Adrenal gland (tissue), 12 donors: ENCODE data around the gene PKIB. TPM values are rescaled to one million over a fixed set of nuclear protein-coding genes. Genes with fewer than 3 reads are reported as not detected.

Source experiments
- DNase-seq, 7 donors: peaks; one replicate each; pipeline ENCODE4 v3.0.0-alpha.2; 2019 to 2020
- H3K27ac ChIP-seq, 5 donors: fragments of 200-600 bp; sonication (generic) in 4 of 5; 1 replicate in 3 of 5; 2 replicates in 2 of 5; pipeline versions ENCODE4 v1.5.1 to v1.8.0; 2016 to 2020; ENCODE audit warnings: mild to moderate bottlenecking in 1 of 5
- H3K27me3 ChIP-seq: fragments of 200-600 bp; 2 replicates; pipeline ENCODE4 v1.8.0; 2021
- H3K36me3 ChIP-seq, 2 donors: fragments of 200-600 bp; replicated peaks in 1 of 2; 1 replicate in 1 of 2; 2 replicates in 1 of 2; pipeline versions ENCODE4 v1.5.1 to v1.8.0; 2018 to 2022
- H3K4me1 ChIP-seq, 2 donors: fragments of 200-600 bp; replicated peaks in 1 of 2; 1 replicate in 1 of 2; 2 replicates in 1 of 2; pipeline versions ENCODE4 v1.5.1 to v1.8.0; 2018 to 2021
- H3K4me3 ChIP-seq, 4 donors: fragments of 200-600 bp; sonication (generic) in 3 of 4; one replicate each; pipeline ENCODE4 v1.5.1; 2016 to 2018
- H3K9me3 ChIP-seq, 3 donors: fragments of 200-600 bp; sonication (generic) in 1 of 3; replicated peaks in 1 of 3; 1 replicate in 2 of 3; 2 replicates in 1 of 3; pipeline versions ENCODE4 v1.5.1 to v1.8.0; 2016 to 2021
- POLR2A ChIP-seq, 2 donors: fragments of 450-650 bp; IDR thresholded peaks; one replicate each; pipeline ENCODE4 v1.6.1; 2017; ENCODE audit warnings: antibody characterized with exemption in 2 of 2, mild to moderate bottlenecking in 2 of 2, moderate library complexity in 1 of 2
- WGBS, 4 donors: extraction: QIAGEN DNeasy Blood & Tissue Kit in 2 of 4; methylation state at CpG; one replicate each; pipeline versions ENCODE4 v1.1.5 to v1.1.7; 2013 to 2017; 5-methylcytosine and 5-hydroxymethylcytosine counted together
- intact Hi-C, 2 donors: fragments of 100-400 bp; cut with DNase I; formaldehyde crosslinking; loops; one replicate each; pipeline versions ENCODE4 v1.14.1 to v1.15.0; 2022 to 2023
- polyA plus RNA-seq, 3 donors: library from polyadenylated mRNA; stranded (reverse); fragments of 200-250 nt in 2 of 3; fragments of 350-450 nt in 1 of 3; fragmentation: Illumina TruSeq in 1 of 3; extraction: RNeasy Lipid Tissue Mini Kit (QIAGEN cat#74804) in 1 of 3; gene quantifications; one replicate each; pipeline ENCODE4 v1.2.3, GENCODE V29; 2013 to 2014
- total RNA-seq, 9 donors: library from RNA; depleted of rRNA in 4 of 9; stranded (reverse); fragments of >200 nt in 4 of 9; fragments of 120-200 nt in 1 of 9; fragmentation: NEBNext Ultra II Directional in 1 of 9; extraction: Animal tissue kit (Norgen Biotek cat#: 25700) in 1 of 9; gene quantifications; one replicate each; pipeline versions ENCODE4 v1.1.0 to v1.2.4, GENCODE V29; 2013 to 2023
- TF ChIP-seq, protein P1 (sequence below), 6 experiments: fragments of 450-650 bp in 4 of 6; fragments of 200-600 bp in 2 of 6; sonication (generic) in 1 of 6; IDR thresholded peaks; 1 replicate in 5 of 6; 2 replicates in 1 of 6; pipeline versions ENCODE4 v1.5.1 to v1.8.0; 2016 to 2021; ENCODE audit warnings: antibody characterized with exemption in 6 of 6, mild to moderate bottlenecking in 2 of 6, moderate library complexity in 1 of 6
- donor health status: healthy with polysubstance abuse.
- donor health status: Bipolar disorder and iron deficiency.
- donor health status: DM: yes; HTN: yes; CAD: no.
- donor health status: DM: no; HTN: no; CAD: no.
- donor health status: DM: no; HTN: no; CAD: no.
- donor health status: DM: yes; HTN: yes; CAD: no.

Gene PKIB
- total and polyA plus RNA-seq, 12 donors = 0.48 to 6.2 (median 2.5) TPM

DNA sequence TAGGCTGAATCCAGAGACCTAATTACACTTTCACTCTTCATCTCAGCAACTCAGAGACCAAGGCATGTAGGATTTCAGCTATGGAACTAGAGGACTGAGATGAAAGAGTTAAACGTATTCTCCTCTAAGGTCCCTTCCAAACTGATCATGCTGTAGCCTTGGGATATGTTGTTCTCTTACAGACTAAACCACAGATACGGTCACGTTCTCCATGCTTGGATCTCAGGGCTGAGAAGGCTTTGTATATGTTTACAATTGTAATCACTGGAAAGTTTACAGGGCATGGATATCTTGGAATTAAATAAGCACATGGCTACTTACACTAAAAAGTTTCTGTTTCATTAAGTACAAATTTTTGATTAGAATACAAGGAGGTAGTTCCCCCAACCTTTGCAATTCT, 50.1 kb downstream of the PKIB start:
- DNase-seq = no peak
- H3K4me3 ChIP-seq = no peak overlapping the region
- H3K9me3 ChIP-seq = no peaks in the 10 kb centered on the region
- H3K27me3 ChIP-seq = no peaks in the 10 kb centered on the region
- TF ChIP-seq POLR2A (IDR thresholded peaks at IDR 0.05) = no peak
- TF ChIP-seq, protein P1, sequence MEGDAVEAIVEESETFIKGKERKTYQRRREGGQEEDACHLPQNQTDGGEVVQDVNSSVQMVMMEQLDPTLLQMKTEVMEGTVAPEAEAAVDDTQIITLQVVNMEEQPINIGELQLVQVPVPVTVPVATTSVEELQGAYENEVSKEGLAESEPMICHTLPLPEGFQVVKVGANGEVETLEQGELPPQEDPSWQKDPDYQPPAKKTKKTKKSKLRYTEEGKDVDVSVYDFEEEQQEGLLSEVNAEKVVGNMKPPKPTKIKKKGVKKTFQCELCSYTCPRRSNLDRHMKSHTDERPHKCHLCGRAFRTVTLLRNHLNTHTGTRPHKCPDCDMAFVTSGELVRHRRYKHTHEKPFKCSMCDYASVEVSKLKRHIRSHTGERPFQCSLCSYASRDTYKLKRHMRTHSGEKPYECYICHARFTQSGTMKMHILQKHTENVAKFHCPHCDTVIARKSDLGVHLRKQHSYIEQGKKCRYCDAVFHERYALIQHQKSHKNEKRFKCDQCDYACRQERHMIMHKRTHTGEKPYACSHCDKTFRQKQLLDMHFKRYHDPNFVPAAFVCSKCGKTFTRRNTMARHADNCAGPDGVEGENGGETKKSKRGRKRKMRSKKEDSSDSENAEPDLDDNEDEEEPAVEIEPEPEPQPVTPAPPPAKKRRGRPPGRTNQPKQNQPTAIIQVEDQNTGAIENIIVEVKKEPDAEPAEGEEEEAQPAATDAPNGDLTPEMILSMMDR (IDR thresholded peaks at IDR 0.05) = no peak
- intact Hi-C loops = no loop called here
- WGBS, 4 donors = 50 to 61% (median 59%) methylated on average over 3 of the region's 3 CpGs
- no peak overlapping the region for H3K27ac ChIP-seq
- no peaks in the 10 kb centered on the region for H3K36me3 ChIP-seq
- H3K4me1 ChIP-seq = peaks cover 0 to 3% of the 10 kb centered on the region in 2 donors

- Histone ChIP-seq H3K27me3 (no peaks in the 10 kb centered on the region), H3K27ac (no peak overlapping the region), H3K4me1 (no peaks in the 10 kb centered on the region), H3K36me3 (no peaks in the 10 kb centered on the region), H3K9me3 (no peaks in the 10 kb centered on the region), H3K4me3 (no peak overlapping the region)
- no peak for DNase-seq
- TF ChIP-seq, protein P1 (IDR thresholded peaks at IDR 0.05) = no peak
- no peak for TF ChIP-seq POLR2A (IDR thresholded peaks at IDR 0.05)
- intact Hi-C loops = no loop called here
Measured at GRCh38 chr6:122663981-122664380, 53.8 kb downstream of the PKIB start.

- H3K4me3 ChIP-seq = no peak overlapping the region
- TF ChIP-seq, protein P1 (IDR thresholded peaks at IDR 0.05) = no peak
- TF ChIP-seq POLR2A (IDR thresholded peaks at IDR 0.05) = no peak
- no peaks in the 10 kb centered on the region for H3K9me3 ChIP-seq
- H3K27me3 ChIP-seq = no peaks in the 10 kb centered on the region
- no peaks in the 10 kb centered on the region for H3K4me1 ChIP-seq
- no peak overlapping the region for H3K27ac ChIP-seq
- 68 to 81% (median 75%) methylated on average over 4 of the region's 4 CpGs for WGBS, 4 donors
- DNase-seq = no peak
- intact Hi-C loops = no loop called here
- no peaks in the 10 kb centered on the region for H3K36me3 ChIP-seq
Measured at GRCh38 chr6:122665929-122666328, 55.7 kb downstream of the PKIB start.

DNA sequence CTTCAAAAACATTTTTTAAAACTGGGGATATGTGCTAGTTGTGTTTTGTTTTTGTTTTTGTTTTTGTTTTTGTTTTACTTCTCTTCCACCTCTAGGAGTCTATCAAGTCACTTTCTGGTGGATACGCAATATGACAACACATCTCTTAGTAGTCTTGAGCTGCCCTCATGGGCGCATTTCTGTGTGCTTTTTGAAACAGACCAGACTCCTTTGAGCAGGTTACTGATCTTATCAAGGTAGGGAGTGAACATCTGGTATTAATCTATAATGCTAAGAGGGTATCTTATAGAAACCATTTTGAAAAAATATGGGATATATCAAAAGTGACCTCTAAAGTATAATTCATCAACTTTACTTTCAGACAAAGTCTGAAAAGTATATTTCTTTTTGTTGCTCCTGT, 56.2 kb downstream of the PKIB start:
- Histone ChIP-seq H3K27ac (no peak overlapping the region), H3K9me3 (no peaks in the 10 kb centered on the region), H3K27me3 (no peaks in the 10 kb centered on the region), H3K4me3 (no peak overlapping the region), H3K36me3 (no peaks in the 10 kb centered on the region), H3K4me1 (no peaks in the 10 kb centered on the region)
- no peak for DNase-seq
- TF ChIP-seq POLR2A (IDR thresholded peaks at IDR 0.05) = no peak
- TF ChIP-seq, protein P1 (IDR thresholded peaks at IDR 0.05) = no peak
- WGBS, 4 donors = 82 to 85% (median 84%) methylated on average over 2 of the region's 2 CpGs
- intact Hi-C loops = no loop called here
